H1 (cell line): Measurements from ENCODE around the gene GPX7. TPM values are rescaled to one million over a fixed set of nuclear protein-coding genes. Genes with fewer than 3 reads are reported as not detected.

Source experiments
- BACH1 ChIP-seq: IDR thresholded peaks from 2 replicates; pipeline ENCODE4 v1.6.1; 2012; ENCODE audit warnings: low read length, improper control_type of control experiment
- CBX8 ChIP-seq: fragments of 300-800, 300-1000 bp; sonication (generic); IDR thresholded peaks from 2 replicates; pipeline ENCODE4 v1.7.1; 2016; ENCODE audit warnings: low read depth, low read length, borderline replicate concordance
- GABPA ChIP-seq: IDR thresholded peaks from 2 replicates; pipeline ENCODE4 v1.6.1; 2011; ENCODE audit warnings: mild to moderate bottlenecking, low read length, moderate library complexity, borderline replicate concordance; ENCODE audit not compliant: insufficient read depth
- POLR2AphosphoS5 ChIP-seq: IDR thresholded peaks from 2 replicates; pipeline ENCODE4 v1.6.1; 2011; ENCODE audit warnings: low read depth, low read length
- USF2 ChIP-seq: IDR thresholded peaks from 2 replicates; pipeline ENCODE4 v1.6.1; 2011; ENCODE audit warnings: low read length, improper control_type of control experiment
- polyA plus RNA-seq, 7 experiments: library from polyadenylated mRNA; depleted of rRNA in 3 of 7; stranded (reverse) in 5 of 7; unstranded in 2 of 7; fragments of >200 nt in 5 of 7; fragments of 200-250 nt in 2 of 7; gene quantifications; 1 replicate in 5 of 7; 2 replicates in 1 of 7; 4 replicates in 1 of 7; pipeline versions ENCODE4 v1.2.1 to v1.2.3, GENCODE V29; 2011 to 2013; ENCODE audit warnings: missing spikeins in 2 of 7, mixed read lengths in 2 of 7
- total RNA-seq: library from RNA; stranded (reverse); fragmentation: NEBNext Ultra II Directional; extraction: Animal tissue kit (Norgen Biotek cat#: 25700); gene quantifications from 2 replicates; pipeline ENCODE4 v1.2.1, GENCODE V29; 2021

Gene GPX7
- total and polyA plus RNA-seq, 2 of the 8 experiments (the other 6 are each of a cell fraction or from before 2014, with no cell fraction given), result 13.0 to 37.5 TPM

GRCh38 chr1:52657702-52658101 lies 55.5 kb downstream of the GPX7 start (continued):
- TF ChIP-seq GABPA (no peak), POLR2AphosphoS5 (no peak), USF2 (no peak), CBX8 (no peak), BACH1 (no peak)

Other genes with a start within 250 kb of the GPX7 start
- 13.1 and 13.8 TPM in 2 replicates for gene CC2D1B, start 236.2 kb upstream of the GPX7 start, total RNA-seq
- gene CC2D1B, start 236.2 kb upstream of the GPX7 start, polyA plus RNA-seq (2011; rRNA removed), result 7.4 and 9.2 TPM in 2 replicates
- 49.0 and 49.7 TPM in 2 replicates for gene ORC1, start 197.9 kb upstream of the GPX7 start, total RNA-seq
- 32.4 and 36.9 TPM in 2 replicates for gene ORC1, start 197.9 kb upstream of the GPX7 start, polyA plus RNA-seq (2011; rRNA removed)
- 70.6 and 76.2 TPM in 2 replicates for gene PRPF38A, start 197.8 kb upstream of the GPX7 start, total RNA-seq
- 25.6 and 25.7 TPM in 2 replicates for gene PRPF38A, start 197.8 kb upstream of the GPX7 start, polyA plus RNA-seq (2011; rRNA removed)
- gene TUT4, start 49.3 kb upstream of the GPX7 start, total RNA-seq, result 63.3 and 63.8 TPM in 2 replicates
- gene TUT4, start 49.3 kb upstream of the GPX7 start, polyA plus RNA-seq (2011; rRNA removed), result 54.5 and 58.4 TPM in 2 replicates
- 0.50 and 0.74 TPM in 2 replicates for gene SHISAL2A, start 30.8 kb downstream of the GPX7 start, total RNA-seq
- gene SHISAL2A, start 30.8 kb downstream of the GPX7 start, polyA plus RNA-seq (2011; rRNA removed), result 1.8 and 2.1 TPM in 2 replicates
- gene COA7, start 96.0 kb downstream of the GPX7 start, total RNA-seq, result 61.8 and 62.6 TPM in 2 replicates
- 17.0 and 23.2 TPM in 2 replicates for gene COA7, start 96.0 kb downstream of the GPX7 start, polyA plus RNA-seq (2011; rRNA removed)
- 20.9 and 21.4 TPM in 2 replicates for gene ZYG11B, start 124.1 kb downstream of the GPX7 start, total RNA-seq
- gene ZYG11B, start 124.1 kb downstream of the GPX7 start, polyA plus RNA-seq (2011; rRNA removed), result 4.4 TPM in 2 replicates
- 2.1 and 2.6 TPM in 2 replicates for gene ZYG11A, start 240.4 kb downstream of the GPX7 start, total RNA-seq
- gene ZYG11A, start 240.4 kb downstream of the GPX7 start, polyA plus RNA-seq (2011; rRNA removed), result 0.77 and 0.89 TPM in 2 replicates